HepG2 (cell line): ENCODE data around the gene FOXN3. TPM values are rescaled to one million over a fixed set of nuclear protein-coding genes. Genes with fewer than 3 reads are reported as not detected.
A peak's percentile ranks its signal among the peaks of the same experiment; 100 is the strongest.

Source experiments
- ATAC-seq: fragments of 200-7000 bp; cut with Tn5 transposase; 3 replicates; pipeline ENCODE4 v1.9.1; 2020; ENCODE audit warnings: mild to moderate bottlenecking, moderate library complexity
- BruUV-seq: library from RNA; stranded (reverse); fragments of 400-500 nt; replicated peaks from 2 replicates; lab custom pipeline; 2021; lab: Mats Ljungman, UMichigan
- CTCF ChIA-PET: fragments of 300-600 bp; formaldehyde crosslinking; extraction: SDS; loops from one replicate; lab custom pipeline; 2021; ENCODE audit warnings: low total read pairs, inconsistent platforms, low intra/inter-chr PET ratio; lab: Yijun Ruan, JAX
- POLR2A ChIA-PET: fragments of 350-600 bp; sonication (Branson Sonifier 250); formaldehyde crosslinking; loops from one replicate; lab custom pipeline; 2020; ENCODE audit warnings: antibody characterized with exemption, inconsistent platforms; lab: Yijun Ruan, JAX
- DNase-seq: peaks from one replicate; pipeline ENCODE4 v3.0.0-alpha.2; 2015; ENCODE audit warnings: low spot score
- FAIRE-seq: peaks from 3 replicates; lab custom pipeline; 2011; peaks lifted over from hg19 to GRCh38; lab: Jason Lieb, UNC
- H2AFZ ChIP-seq: one replicate; pipeline ENCODE4 v1.6.1; 2011; ENCODE audit warnings: low read length, inconsistent platforms
- H3K27ac ChIP-seq: fragments of 300-600 bp; 3 replicates; pipeline ENCODE4 v1.8.0; 2011; ENCODE audit warnings: mixed run types, mild to moderate bottlenecking, mixed read lengths, low read length, inconsistent platforms; ENCODE audit not compliant: insufficient read depth; ENCODE audit errors: extremely low read length
- H3K27me3 ChIP-seq, 2 experiments: fragments of 200-600 bp in 1 of 2; 2 replicates in 1 of 2; 3 replicates in 1 of 2; pipeline versions ENCODE4 v1.6.0 to v1.8.0; 2011; ENCODE audit warnings: low read length in 2 of 2, mild to moderate bottlenecking in 2 of 2, moderate library complexity in 2 of 2, inconsistent platforms in 1 of 2; ENCODE audit not compliant: insufficient read depth in 2 of 2, control insufficient read depth in 1 of 2
- H3K36me3 ChIP-seq, 2 experiments: fragments of 200-600 bp in 1 of 2; replicated peaks in 1 of 2; 2 replicates in 1 of 2; 3 replicates in 1 of 2; pipeline versions ENCODE4 v1.5.1 to v1.8.0; 2011; ENCODE audit warnings: low read length in 2 of 2, inconsistent platforms in 1 of 2; ENCODE audit not compliant: insufficient read depth in 2 of 2, control insufficient read depth in 1 of 2
- H3K4me1 ChIP-seq: 2 replicates; pipeline ENCODE4 v1.5.1; 2012; ENCODE audit warnings: low read length, inconsistent platforms; ENCODE audit not compliant: insufficient read depth
- H3K4me2 ChIP-seq: 2 replicates; pipeline ENCODE4 v1.6.0; 2011; ENCODE audit warnings: low read depth, low read length, inconsistent platforms
- H3K4me3 ChIP-seq, 3 experiments: fragments of 200-600 bp in 1 of 3; sonication (generic), shearing (Covaris generic) in 1 of 3; replicated peaks in 1 of 3; 2 replicates each; pipeline ENCODE4 v1.5.1; 2011 to 2016; ENCODE audit warnings: low read length in 3 of 3, inconsistent platforms in 2 of 3, low read depth in 2 of 3, mild to moderate bottlenecking in 2 of 3, control low read depth in 1 of 3, mixed read lengths in 1 of 3; ENCODE audit not compliant: insufficient read depth in 1 of 3
- H3K79me2 ChIP-seq: one replicate; pipeline ENCODE4 v1.6.1; 2011; ENCODE audit warnings: low read length, inconsistent platforms; ENCODE audit not compliant: insufficient read depth
- H3K9ac ChIP-seq: 2 replicates; pipeline ENCODE4 v1.6.0; 2011; ENCODE audit warnings: mild to moderate bottlenecking, low read depth, low read length, inconsistent platforms; ENCODE audit not compliant: insufficient read depth
- H3K9me3 ChIP-seq: 2 replicates; pipeline ENCODE4 v1.5.1; 2012; ENCODE audit warnings: mild to moderate bottlenecking, low read length
- H4K20me1 ChIP-seq: 2 replicates; pipeline ENCODE4 v1.6.0; 2011; ENCODE audit warnings: inconsistent platforms, mild to moderate bottlenecking, low read length, moderate library complexity; ENCODE audit not compliant: insufficient read depth
- CEBPB ChIP-seq: IDR thresholded peaks from 2 replicates; pipeline ENCODE4 v1.6.1; 2011; ENCODE audit warnings: low read depth, low read length, improper control_type of control experiment, borderline replicate concordance
- CEBPG ChIP-seq: IDR thresholded peaks from 2 replicates; pipeline ENCODE4 v1.6.1; 2016
- ZNF280D ChIP-seq: sonication (generic); formaldehyde crosslinking; IDR thresholded peaks from 2 replicates; pipeline ENCODE4 v1.5.1; 2020; ENCODE audit warnings: mild to moderate bottlenecking, missing genetic modification reagents
- ZNF530 ChIP-seq: sonication (generic); formaldehyde crosslinking; IDR thresholded peaks from 2 replicates; pipeline ENCODE4 v1.5.0; 2020; ENCODE audit warnings: low read depth, mild to moderate bottlenecking, missing genetic modification reagents
- WGBS: methylation state at CpG from one replicate; pipeline ENCODE4 v1.1.6; 2017; ENCODE audit warnings: low lambda C conversion rate; 5-methylcytosine and 5-hydroxymethylcytosine counted together
- in situ Hi-C: cut with HindIII; loops from 2 replicates; pipeline ENCODE4 v1.10.0; 2017; ENCODE audit warnings: low pct_unique_long_range_greater_than_20kb; ENCODE audit not compliant: extremely low pct_ligation_motif_present
- intact Hi-C: fragments of 100-400 bp; cut with micrococcal nuclease; formaldehyde crosslinking; loops from one replicate; pipeline ENCODE4 v1.10.0; 2022; ENCODE audit not compliant: unreplicated experiment
- polyA plus RNA-seq, 8 experiments: library from polyadenylated mRNA; depleted of rRNA in 3 of 8; stranded (reverse) in 7 of 8; unstranded in 1 of 8; fragments of >200 nt; fragmentation: Illumina TruSeq in 4 of 8; extraction: Trizol in 4 of 8; gene quantifications; 2 replicates each; pipeline versions ENCODE4 v1.2.1 to v1.2.3, GENCODE V29; 2011 to 2016; ENCODE audit warnings: low read depth in 4 of 8, missing spikeins in 1 of 8, mixed read lengths in 1 of 8; ENCODE audit not compliant: insufficient read depth in 1 of 8
- total RNA-seq, 5 experiments: library from RNA; depleted of rRNA; stranded (reverse); fragments of >200 nt; fragmentation: Illumina TruSeq; extraction: Trizol; gene quantifications; 2 replicates each; pipeline ENCODE4 v1.2.3, GENCODE V29; 2016; ENCODE audit warnings: low read depth in 1 of 5

The FOXN3 gene
- total and polyA plus RNA-seq, 2 of the 13 experiments (the other 11 are each of a cell fraction or from before 2014, with no cell fraction given) = 32.4 to 70.2 TPM

- no peak for TF ChIP-seq ZNF280D (CRISPR knock-in tag)
Observed at GRCh38 chr14:89359477-89360222, 57.4 kb downstream of the FOXN3 start (continued).

GRCh38 chr14:89357655-89358297 is 59.3 kb downstream of the FOXN3 start:
- FAIRE-seq (no peak), DNase-seq (no peak), ATAC-seq (no peak)
- H3K4me2 ChIP-seq = no peak overlapping the region
- no TSS peak for BruUV-seq
- ChIA-PET CTCF (no interaction called here), POLR2A (interaction anchor here (2.9 kb wide), 1 partner anchor 11 kb away, joined by 10 read pairs; no protein-coding TSS in a partner anchor)
- H3K9me3 ChIP-seq = no peaks in the 10 kb centered on the region
- 0 out of 2 replicates have a peak, but pooled peaks have one; percentile 8 for TF ChIP-seq CEBPG
- peak; percentile 72; the same call in 1 of the 2 replicates for TF ChIP-seq CEBPB
- TF ChIP-seq ZNF530 (CRISPR knock-in tag) = no peak
- no peak overlapping the region for H3K27ac ChIP-seq
- intact Hi-C loops (loop anchor here (10.0 kb wide), 1 partner anchor 143 kb away; no protein-coding TSS in a partner anchor), in situ Hi-C loops (no loop called here)
- no peaks in the 10 kb centered on the region for H3K27me3 ChIP-seq
- no peak overlapping the region for H2AFZ ChIP-seq
- H3K79me2 ChIP-seq = peaks cover 39% of the 10 kb centered on the region
- no peak overlapping the region for H3K9ac ChIP-seq
- peaks cover 6 to 23% of the 10 kb centered on the region in 2 experiments; a peak in 4 of 5 replicates for H3K36me3 ChIP-seq
- peaks cover 47% of the 10 kb centered on the region for H3K4me1 ChIP-seq
- H4K20me1 ChIP-seq = no peaks in the 10 kb centered on the region
- WGBS = 82% methylated on average over 8 of the region's 8 CpGs
- no peak overlapping the region for H3K4me3 ChIP-seq
